Psoas muscle (tissue), 8 donors: ENCODE measurements around the gene ADAMTS18. TPM values are rescaled to one million over a fixed set of nuclear protein-coding genes. Genes with fewer than 3 reads are reported as not detected.

Source experiments
- ATAC-seq, 4 donors: fragments of 200-7000 bp; cut with Tn5 transposase; one replicate each; pipeline ENCODE4 v1.9.1; 2020; ENCODE audit warnings: moderate library complexity in 3 of 4, mild to moderate bottlenecking in 2 of 4
- DNase-seq, 2 donors: peaks; one replicate each; pipeline ENCODE4 v3.0.0-alpha.2; 2020
- H3K27ac ChIP-seq: fragments of 200-600 bp; one replicate; pipeline ENCODE4 v1.8.0; 2022
- H3K27me3 ChIP-seq, 3 donors: fragments of 200-600 bp in 1 of 3; one replicate each; pipeline versions ENCODE4 v1.6.1 to v1.8.0; 2013 to 2022; ENCODE audit warnings: low read length in 2 of 3, mild to moderate bottlenecking in 2 of 3, moderate library complexity in 1 of 3; ENCODE audit not compliant: insufficient read depth in 3 of 3
- H3K36me3 ChIP-seq, 2 donors: fragments of 200-600 bp in 1 of 2; one replicate each; pipeline versions ENCODE4 v1.6.1 to v1.8.0; 2013 to 2022; ENCODE audit warnings: low read depth in 1 of 2, mild to moderate bottlenecking in 1 of 2, moderate library complexity in 1 of 2; ENCODE audit not compliant: insufficient read depth in 1 of 2
- H3K4me1 ChIP-seq: fragments of 200-600 bp; one replicate; pipeline ENCODE4 v1.8.0; 2022
- H3K4me3 ChIP-seq: fragments of 200-600 bp; one replicate; pipeline ENCODE4 v1.8.0; 2022; ENCODE audit warnings: mild to moderate bottlenecking
- H3K9me3 ChIP-seq: fragments of 200-600 bp; one replicate; pipeline ENCODE4 v1.8.0; 2022
- WGBS, 3 donors: extraction: QIAGEN DNeasy Blood & Tissue Kit; methylation state at CpG; one replicate each; pipeline versions ENCODE4 v1.1.6 to v1.1.7; 2013; 5-methylcytosine and 5-hydroxymethylcytosine counted together
- intact Hi-C, 2 donors: fragments of 100-400 bp; cut with DNase I; formaldehyde crosslinking; loops; one replicate each; pipeline versions ENCODE4 v1.11.0 to v1.14.2; 2022
- polyA plus RNA-seq, 3 donors: library from polyadenylated mRNA; stranded (reverse); fragments of 200-250 nt; gene quantifications; one replicate each; pipeline ENCODE4 v1.2.3, GENCODE V29; 2013
- total RNA-seq, 4 donors: library from RNA; stranded (reverse); fragmentation: NEBNext Ultra II Directional in 2 of 4; extraction: Animal tissue kit (Norgen Biotek cat#: 25700) in 2 of 4; gene quantifications; one replicate each; pipeline versions ENCODE4 v1.2.1 to v1.2.4, GENCODE V29; 2021 to 2023
- TF ChIP-seq, protein P1 (sequence below): fragments of 200-600 bp; IDR thresholded peaks from one replicate; pipeline ENCODE4 v1.8.0; 2022; ENCODE audit warnings: antibody characterized with exemption
- donor health status: healthy with polysubstance abuse.
- donor health status: DM: no; HTN: no; CAD: no; lungs with moderate emphysema.
- donor health status: Bipolar disorder and iron deficiency.
- donor health status: healthy.
- donor health status: DM: yes; HTN: yes; CAD: no.
- donor health status: DM: no; HTN: no; CAD: no.
- donor health status: DM: no; HTN: no; CAD: no.
- donor health status: DM: yes; HTN: yes; CAD: no.

ADAMTS18 gene
- total and polyA plus RNA-seq, 7 donors: 0.01 to 0.28 (median 0.03) TPM; not detected in 4

DNA sequence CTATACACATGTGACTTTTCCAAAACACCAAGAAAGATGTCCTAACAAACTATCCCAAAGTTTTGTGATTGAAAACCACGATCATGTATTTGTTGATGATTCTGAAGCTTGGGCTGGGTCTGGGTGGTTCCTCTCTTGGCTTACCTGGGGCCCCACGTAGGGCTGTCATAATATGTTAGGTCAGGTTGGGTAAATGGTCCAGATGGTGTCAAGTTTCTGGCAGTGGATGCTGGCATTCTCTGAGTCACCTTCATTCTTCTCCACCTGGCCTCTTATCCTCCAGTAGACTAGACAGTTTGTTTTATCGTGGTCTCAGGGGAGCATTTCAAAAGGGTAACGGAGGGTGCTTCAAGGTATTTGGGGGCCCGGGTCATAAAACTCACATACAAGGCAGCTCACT, 196.2 kb downstream of the ADAMTS18 start:
- Histone ChIP-seq H3K27ac (no peak overlapping the region), H3K4me3 (no peak overlapping the region), H3K9me3 (no peaks in the 10 kb centered on the region), H3K36me3 (no peaks in the 10 kb centered on the region), H3K27me3 (no peaks in the 10 kb centered on the region), H3K4me1 (no peaks in the 10 kb centered on the region)
- intact Hi-C loops: loop anchor here in 1 of 2 donors (5.0 kb wide), 1 partner anchor 424 kb away; no protein-coding TSS in a partner anchor
- TF ChIP-seq, protein P1, sequence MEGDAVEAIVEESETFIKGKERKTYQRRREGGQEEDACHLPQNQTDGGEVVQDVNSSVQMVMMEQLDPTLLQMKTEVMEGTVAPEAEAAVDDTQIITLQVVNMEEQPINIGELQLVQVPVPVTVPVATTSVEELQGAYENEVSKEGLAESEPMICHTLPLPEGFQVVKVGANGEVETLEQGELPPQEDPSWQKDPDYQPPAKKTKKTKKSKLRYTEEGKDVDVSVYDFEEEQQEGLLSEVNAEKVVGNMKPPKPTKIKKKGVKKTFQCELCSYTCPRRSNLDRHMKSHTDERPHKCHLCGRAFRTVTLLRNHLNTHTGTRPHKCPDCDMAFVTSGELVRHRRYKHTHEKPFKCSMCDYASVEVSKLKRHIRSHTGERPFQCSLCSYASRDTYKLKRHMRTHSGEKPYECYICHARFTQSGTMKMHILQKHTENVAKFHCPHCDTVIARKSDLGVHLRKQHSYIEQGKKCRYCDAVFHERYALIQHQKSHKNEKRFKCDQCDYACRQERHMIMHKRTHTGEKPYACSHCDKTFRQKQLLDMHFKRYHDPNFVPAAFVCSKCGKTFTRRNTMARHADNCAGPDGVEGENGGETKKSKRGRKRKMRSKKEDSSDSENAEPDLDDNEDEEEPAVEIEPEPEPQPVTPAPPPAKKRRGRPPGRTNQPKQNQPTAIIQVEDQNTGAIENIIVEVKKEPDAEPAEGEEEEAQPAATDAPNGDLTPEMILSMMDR: no peak
- ATAC-seq (no peak), DNase-seq (no peak)
- 67 to 71% (median 69%) methylated on average over 5 of the region's 5 CpGs for WGBS, 3 donors

DNA sequence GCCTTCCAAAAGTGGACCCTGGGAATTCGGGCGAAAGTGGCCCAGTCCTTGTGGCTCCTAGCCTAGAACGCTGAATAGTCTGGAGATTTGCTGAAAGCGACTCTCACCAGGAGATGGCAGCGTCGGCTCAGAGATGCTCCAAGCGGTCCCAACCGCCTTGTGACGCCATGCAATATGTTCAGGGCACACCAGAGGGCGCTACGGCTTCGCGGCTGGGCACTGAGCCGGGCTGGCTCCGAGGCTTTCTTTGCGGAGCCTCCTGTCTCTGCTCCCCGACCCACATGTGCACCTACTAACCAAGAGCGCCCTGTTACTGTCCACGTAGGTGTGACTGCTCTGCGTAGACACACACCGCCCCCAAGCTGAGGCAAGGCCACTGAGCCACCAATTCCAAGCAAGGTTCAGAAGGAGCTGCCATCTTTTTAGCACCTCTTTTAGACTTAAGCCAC, 198.7 kb downstream of the ADAMTS18 start:
- H3K27ac ChIP-seq: no peak overlapping the region

DNA sequence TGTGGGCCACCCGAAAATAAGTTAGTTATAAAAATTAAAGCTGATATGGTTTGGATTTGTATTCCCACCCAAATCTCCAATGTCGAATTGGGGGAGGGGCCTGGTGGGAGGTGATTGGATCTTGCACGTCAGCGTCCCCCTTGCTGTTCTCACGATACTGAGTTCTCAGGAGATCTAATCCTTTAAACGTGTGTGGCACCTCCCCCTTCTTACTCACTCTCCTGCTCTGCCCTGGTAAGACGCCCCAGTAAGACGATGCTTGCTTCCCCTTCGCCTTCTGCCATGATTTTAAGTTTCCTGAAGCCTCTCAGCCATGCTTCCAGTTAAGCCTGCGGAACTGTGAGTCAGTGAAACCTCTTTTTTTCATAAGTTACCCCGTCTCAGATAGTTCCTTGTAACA, 200.2 kb downstream of the ADAMTS18 start:
- TF ChIP-seq, protein P1: no peak
- WGBS, 3 donors: 20 to 26% (median 23%) methylated on average over 11 of the region's 11 CpGs
- Histone ChIP-seq H3K27ac (no peak overlapping the region), H3K27me3 (no peaks in the 10 kb centered on the region), H3K9me3 (no peaks in the 10 kb centered on the region), H3K4me1 (no peaks in the 10 kb centered on the region), H3K36me3 (no peaks in the 10 kb centered on the region), H3K4me3 (no peak overlapping the region)
- no peak for ATAC-seq
- intact Hi-C loops: loop anchor here in 1 of 2 donors (5.0 kb wide), 1 partner anchor 428 kb away; no protein-coding TSS in a partner anchor
- no peak for DNase-seq

More for the DNA sequence above, 198.7 kb downstream of the ADAMTS18 start:
- Histone ChIP-seq H3K4me1 (no peaks in the 10 kb centered on the region), H3K36me3 (no peaks in the 10 kb centered on the region), H3K27me3 (no peaks in the 10 kb centered on the region), H3K9me3 (no peaks in the 10 kb centered on the region), H3K4me3 (no peak overlapping the region)
- intact Hi-C loops: loop anchor here (1.0 to 5.0 kb wide), 3 partner anchors 347 to 426 kb away; no protein-coding TSS in a partner anchor
- TF ChIP-seq, protein P1: peak; percentile 98
- 0 to 4% (median 1%) methylated on average over 21 of the region's 21 CpGs for WGBS, 3 donors
- DNase-seq: peak; percentile 83 to 90
- ATAC-seq: peak; percentile 96 to 99 (median 98)

DNA sequence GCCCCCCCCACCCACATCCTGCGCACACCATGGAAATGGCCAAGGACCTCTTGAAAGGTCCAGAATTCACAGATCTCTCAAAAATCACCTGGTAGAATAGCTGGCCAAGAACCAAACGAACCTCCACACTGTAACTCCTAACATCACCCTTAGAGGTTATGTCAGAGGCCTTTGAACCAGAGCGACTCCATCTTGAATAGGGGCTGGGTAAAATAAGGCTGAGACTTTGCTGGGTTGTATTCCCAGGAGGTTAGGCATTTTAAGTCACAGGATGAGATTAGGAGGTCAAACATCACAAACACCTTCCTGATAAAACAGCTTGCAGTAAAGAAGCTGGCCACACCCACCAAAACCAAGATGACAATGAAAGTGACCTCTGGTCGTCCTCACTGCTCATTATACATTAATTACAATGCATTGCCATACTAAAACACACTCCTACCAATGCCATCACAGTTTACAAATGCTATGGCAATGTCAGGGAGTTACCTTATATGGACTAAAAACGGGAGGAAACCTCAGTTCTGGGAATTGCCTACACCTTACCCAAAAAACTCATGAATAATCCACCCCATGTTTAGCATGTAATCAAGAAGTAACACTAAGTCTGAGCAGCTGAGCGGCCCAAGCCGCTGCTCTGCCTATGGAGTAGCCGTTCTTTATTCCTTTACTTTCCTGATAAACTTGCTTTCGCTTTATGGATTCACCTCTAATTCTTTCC, 200.9 kb downstream of the ADAMTS18 start:
- 64 to 68% (median 65%) methylated on average over 9 of the region's 9 CpGs for WGBS, 3 donors
- H3K27ac ChIP-seq: no peak overlapping the region
- H3K9me3 ChIP-seq: no peaks in the 10 kb centered on the region
- TF ChIP-seq, protein P1: no peak
- intact Hi-C loops: no loop called here
- H3K36me3 ChIP-seq: no peaks in the 10 kb centered on the region
- no peaks in the 10 kb centered on the region for H3K4me1 ChIP-seq
- no peaks in the 10 kb centered on the region for H3K27me3 ChIP-seq
- ATAC-seq (no peak), DNase-seq (no peak)
- no peak overlapping the region for H3K4me3 ChIP-seq

Other genes starting within 250 kb of the ADAMTS18 start
- 10 to 100 TPM; 13.3 to 22.2 (median 18.4) TPM for gene MON1B, start 243.8 kb downstream of the ADAMTS18 start, total RNA-seq
- gene MON1B, start 243.8 kb downstream of the ADAMTS18 start, polyA plus RNA-seq: 10 to 100 TPM in 1 of 3 donors, 1 to 10 TPM in 2; 5.3 to 13.8 (median 8.2) TPM
- 1 to 10 TPM in 1 of 4 donors, not detected in 3; 1.2 TPM for gene SYCE1L, start 235.6 kb downstream of the ADAMTS18 start, total RNA-seq
- gene SYCE1L, start 235.6 kb downstream of the ADAMTS18 start, polyA plus RNA-seq: under 1 TPM; 0.17 to 0.27 (median 0.17) TPM